ENCODE results near the gene KNTC1. TPM values are rescaled to one million over a fixed set of nuclear protein-coding genes. Genes with fewer than 3 reads are reported as not detected.

Gene KNTC1
- total and polyA plus RNA-seq, 2 of the 8 experiments (the other 6 are each of a cell fraction or from before 2014, with no cell fraction given): 52.7 to 80.2 TPM

DNA sequence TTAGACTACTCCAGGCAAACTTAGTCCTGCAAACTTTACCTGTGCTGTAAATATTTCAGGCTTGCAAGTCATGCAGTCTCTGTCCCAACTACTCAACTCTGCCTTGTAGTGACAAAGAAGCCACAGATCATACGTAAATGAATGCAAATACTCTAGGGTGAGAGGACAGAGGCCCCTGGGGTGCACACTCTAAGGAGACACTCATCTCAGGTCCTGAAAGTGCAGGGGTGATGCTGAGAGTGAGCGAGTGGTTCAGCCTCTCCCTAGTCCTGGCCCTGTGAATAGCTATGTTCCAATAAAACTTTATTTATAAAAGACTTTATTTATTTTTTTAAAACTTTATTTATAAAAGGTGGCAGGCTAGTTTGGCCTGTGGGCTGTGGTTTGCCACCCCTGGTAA is 141.2 kb downstream of the KNTC1 start:
- no peak overlapping the region for H4K8ac ChIP-seq (ENCODE audit: extremely low read depth, insufficient read depth, low read length)
- TF ChIP-seq POLR2AphosphoS5 (IDR thresholded peaks at IDR 0.05; ENCODE audit: low read depth, low read length): no peak
- TF ChIP-seq TAF7 (optimal IDR thresholded peaks at IDR 0.05; ENCODE audit: borderline replicate concordance, low read depth, low read length): no peak
- no peak for TF ChIP-seq TBP (IDR thresholded peaks at IDR 0.05; ENCODE audit: low read depth, low read length)
- no peak for TF ChIP-seq CREB1 (IDR thresholded peaks at IDR 0.05)
- no peak for TF ChIP-seq HDAC2 (IDR thresholded peaks at IDR 0.05; ENCODE audit: borderline replicate concordance in 1 of 2, low read depth in 2 of 2, low read length in 2 of 2)
- no peak for TF ChIP-seq KDM1A (IDR thresholded peaks at IDR 0.05; ENCODE audit: borderline replicate concordance, low read length)
- no peak for TF ChIP-seq POU5F1 (IDR thresholded peaks at IDR 0.05; ENCODE audit: low read depth, low read length)
- TF ChIP-seq, protein P1, sequence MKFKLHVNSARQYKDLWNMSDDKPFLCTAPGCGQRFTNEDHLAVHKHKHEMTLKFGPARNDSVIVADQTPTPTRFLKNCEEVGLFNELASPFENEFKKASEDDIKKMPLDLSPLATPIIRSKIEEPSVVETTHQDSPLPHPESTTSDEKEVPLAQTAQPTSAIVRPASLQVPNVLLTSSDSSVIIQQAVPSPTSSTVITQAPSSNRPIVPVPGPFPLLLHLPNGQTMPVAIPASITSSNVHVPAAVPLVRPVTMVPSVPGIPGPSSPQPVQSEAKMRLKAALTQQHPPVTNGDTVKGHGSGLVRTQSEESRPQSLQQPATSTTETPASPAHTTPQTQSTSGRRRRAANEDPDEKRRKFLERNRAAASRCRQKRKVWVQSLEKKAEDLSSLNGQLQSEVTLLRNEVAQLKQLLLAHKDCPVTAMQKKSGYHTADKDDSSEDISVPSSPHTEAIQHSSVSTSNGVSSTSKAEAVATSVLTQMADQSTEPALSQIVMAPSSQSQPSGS (IDR thresholded peaks at IDR 0.05; ENCODE audit: low read length): no peak
- no peak for TF ChIP-seq TEAD4 (IDR thresholded peaks at IDR 0.05; ENCODE audit: low read depth, low read length)
- no peak for TF ChIP-seq RXRA (IDR thresholded peaks at IDR 0.05; ENCODE audit: insufficient read depth, low read depth, low read length)
- TF ChIP-seq HDAC6 (IDR thresholded peaks at IDR 0.05; ENCODE audit: low read depth, low read length): no peak
- no peak for TF ChIP-seq NANOG (IDR thresholded peaks at IDR 0.05; ENCODE audit: insufficient read depth, low read depth, low read length, poor library complexity, severe bottlenecking)
- H4K91ac ChIP-seq (replicated peaks; ENCODE audit: insufficient read length, low read length): no peak overlapping the region
- H3K18ac ChIP-seq (ENCODE audit: extremely low read depth, low read length): no peak overlapping the region
- no peak overlapping the region for H2AFZ ChIP-seq (ENCODE audit: low read length)
- DNase-seq (ENCODE audit: low read depth in 1 of 2, low spot score in 2 of 2) (no peak), FAIRE-seq (no peak)
- no peaks in the 10 kb centered on the region for H3K79me1 ChIP-seq (ENCODE audit: low read depth, low read length)
- CTCF ChIA-PET (ENCODE audit: partially characterized antibody): interaction anchor here (0.7 to 1.3 kb wide), 3 partner anchors 8 to 126 kb away, joined by 3 to 5 read pairs (median 5); no protein-coding TSS in a partner anchor
- no peak overlapping the region for H2AK5ac ChIP-seq (ENCODE audit: low read depth, low read length)
- no peak overlapping the region for H2BK20ac ChIP-seq (ENCODE audit: low read length)
- no peaks in the 10 kb centered on the region for H4K20me1 ChIP-seq (replicated peaks in 1 of 2; ENCODE audit: control insufficient read depth in 1 of 2, insufficient read depth in 2 of 2, low read length in 2 of 2)
- no peak overlapping the region for H3K23ac ChIP-seq (ENCODE audit: insufficient read length)
- no peaks in the 10 kb centered on the region for H3K27me3 ChIP-seq (replicated peaks in 1 of 4; ENCODE audit: control insufficient read depth in 3 of 4, extremely low read depth in 1 of 4, insufficient read depth in 3 of 4, low read length in 3 of 4)
- H4K5ac ChIP-seq (ENCODE audit: insufficient read length, low read depth, low read length): no peak overlapping the region
- POLR2A ChIA-PET (ENCODE audit: partially characterized antibody): interaction anchor here (1.3 kb wide), 1 partner anchor 15 kb away, joined by 3 read pairs; no protein-coding TSS in a partner anchor
- H3K4me3 ChIP-seq (ENCODE audit: extremely low read depth in 1 of 4, insufficient read depth in 2 of 4, low read depth in 3 of 4, low read length in 4 of 4): no peak overlapping the region
- H3K56ac ChIP-seq (replicated peaks; ENCODE audit: insufficient read length, low read depth, low read length): no peak overlapping the region
- no peak overlapping the region; a peak in 1 of 7 replicates for H3K9ac ChIP-seq (replicated peaks in 1 of 4; ENCODE audit: extremely low read depth in 1 of 4, low read depth in 3 of 4, low read length in 3 of 4)
- no peak overlapping the region for H3K27ac ChIP-seq (ENCODE audit: low read depth, low read length)
- H3K36me3 ChIP-seq (ENCODE audit: control insufficient read depth in 2 of 4, insufficient read depth in 4 of 4, low read length in 3 of 4): no peaks in the 10 kb centered on the region
- no peaks in the 10 kb centered on the region for H3K9me3 ChIP-seq (ENCODE audit: insufficient read depth in 2 of 2, low read depth in 1 of 2, low read length in 1 of 2)
- H2BK12ac ChIP-seq (ENCODE audit: low read depth, low read length): no peak overlapping the region
- H3K4ac ChIP-seq (replicated peaks; ENCODE audit: insufficient read length, low read depth, low read length): no peak overlapping the region
- no peaks in the 10 kb centered on the region for H3K79me2 ChIP-seq (ENCODE audit: control insufficient read depth in 1 of 2, insufficient read depth in 2 of 2, low read length in 2 of 2)
- H2BK5ac ChIP-seq (ENCODE audit: low read depth, low read length): no peak overlapping the region
- H2BK15ac ChIP-seq (ENCODE audit: low read length): no peak overlapping the region
- H2BK120ac ChIP-seq (replicated peaks; ENCODE audit: low read depth, low read length): no peak overlapping the region
- H3K23me2 ChIP-seq (ENCODE audit: low read depth, low read length): no peaks in the 10 kb centered on the region
- peak overlapping the region in 1 of 2 experiments; percentile 32; a peak in 1 of 4 replicates for H3K4me2 ChIP-seq (ENCODE audit: insufficient read depth in 1 of 2, low read depth in 2 of 2, low read length in 2 of 2)
- WGBS, 2 experiments (ENCODE audit: extremely low coverage in 1 of 2, insufficient coverage in 1 of 2, insufficient read length in 1 of 2, insufficient replicate concordance in 2 of 2, low coverage in 1 of 2, low lambda C conversion rate in 2 of 2, missing lambda C conversion rate in 1 of 2): 49% methylated on average over 2 of the region's 2 CpGs; no CpG with 5 or more reads in 1 of the 2 experiments
- no peak overlapping the region for H3K14ac ChIP-seq (ENCODE audit: insufficient read length)
- no peaks in the 10 kb centered on the region; a peak in 1 of 7 replicates for H3K4me1 ChIP-seq (replicated peaks in 1 of 4; ENCODE audit: control insufficient read depth in 3 of 4, insufficient read depth in 4 of 4, low read length in 3 of 4)
